Left ventricle myocardium inferior (tissue), 1 donor: Measurements from ENCODE around the gene NHEJ1. TPM values are rescaled to one million over a fixed set of nuclear protein-coding genes. Genes with fewer than 3 reads are reported as not detected.

Experiments used
- DNase-seq: peaks from one replicate; pipeline ENCODE4 v3.0.0-alpha.2; 2020
- H3K27ac ChIP-seq: fragments of 200-600 bp; replicated peaks from 2 replicates; pipeline ENCODE4 v1.8.0; 2021
- H3K27me3 ChIP-seq: fragments of 200-600 bp; 2 replicates; pipeline ENCODE4 v1.8.0; 2021; ENCODE audit warnings: low read depth
- H3K36me3 ChIP-seq: fragments of 200-600 bp; 2 replicates; pipeline ENCODE4 v1.8.0; 2021
- H3K4me1 ChIP-seq: fragments of 200-600 bp; 2 replicates; pipeline ENCODE4 v1.8.0; 2021
- H3K4me3 ChIP-seq: fragments of 200-600 bp; 2 replicates; pipeline ENCODE4 v1.8.0; 2021; ENCODE audit warnings: mild to moderate bottlenecking, moderate library complexity
- H3K9me3 ChIP-seq: fragments of 200-600 bp; replicated peaks from 2 replicates; pipeline ENCODE4 v1.8.0; 2021
- CTCF ChIP-seq: fragments of 200-600 bp; IDR thresholded peaks from 2 replicates; pipeline ENCODE4 v1.8.0; 2021; ENCODE audit warnings: antibody characterized with exemption, mild to moderate bottlenecking, borderline replicate concordance
- intact Hi-C: fragments of 100-400 bp; cut with micrococcal nuclease; formaldehyde crosslinking; loops from one replicate; pipeline ENCODE4 v1.11.0; 2022
- total RNA-seq: library from RNA; stranded (reverse); fragmentation: NEBNext Ultra II Directional; extraction: Animal tissue kit (Norgen Biotek cat#: 25700); gene quantifications from one replicate; pipeline ENCODE4 v1.2.1, GENCODE V29; 2021
- donor health status: DM: no; HTN: yes; CAD: no; lungs with severe emphysema.

NHEJ1 gene
- total RNA-seq, 1 donor from 2014 or later = 6.4 TPM

GRCh38 chr2:219059725-219060682, 100.6 kb downstream of the NHEJ1 start:
- intact Hi-C loops = loop anchor here (5.0 to 10.0 kb wide), 2 partner anchors 65 to 92 kb away; no protein-coding TSS in a partner anchor
- TF ChIP-seq CTCF = no peak
- no peak overlapping the region for H3K27ac ChIP-seq
- no peaks in the 10 kb centered on the region for H3K9me3 ChIP-seq
- no peaks in the 10 kb centered on the region for H3K36me3 ChIP-seq
- peaks cover 97% of the 10 kb centered on the region for H3K27me3 ChIP-seq
- peaks cover 41% of the 10 kb centered on the region for H3K4me1 ChIP-seq
- H3K4me3 ChIP-seq = peak overlapping the region; percentile 55
- DNase-seq = no peak

GRCh38 chr2:219059375-219059724, 101.3 kb downstream of the NHEJ1 start:
- Histone ChIP-seq H3K36me3 (no peaks in the 10 kb centered on the region), H3K4me3 (peak overlapping the region; percentile 55), H3K4me1 (peaks cover 41% of the 10 kb centered on the region), H3K27me3 (peaks cover 99% of the 10 kb centered on the region), H3K27ac (no peak overlapping the region), H3K9me3 (no peaks in the 10 kb centered on the region)
- no peak for DNase-seq
- TF ChIP-seq CTCF = no peak
- intact Hi-C loops = loop anchor here (5.0 kb wide), 1 partner anchor 93 kb away; no protein-coding TSS in a partner anchor

GRCh38 chr2:219058541-219059374, 101.9 kb downstream of the NHEJ1 start:
- intact Hi-C loops = loop anchor here (5.0 kb wide), 1 partner anchor 94 kb away; no protein-coding TSS in a partner anchor
- H3K27me3 ChIP-seq = peaks cover 100% of the 10 kb centered on the region
- DNase-seq = peak; percentile 50
- H3K9me3 ChIP-seq = no peaks in the 10 kb centered on the region
- H3K36me3 ChIP-seq = no peaks in the 10 kb centered on the region
- peaks cover 41% of the 10 kb centered on the region for H3K4me1 ChIP-seq
- H3K27ac ChIP-seq = no peak overlapping the region
- no peak for TF ChIP-seq CTCF
- peak overlapping the region; percentile 55 for H3K4me3 ChIP-seq

GRCh38 chr2:219057709-219058540, 102.7 kb downstream of the NHEJ1 start:
- no peaks in the 10 kb centered on the region for H3K36me3 ChIP-seq
- H3K9me3 ChIP-seq = no peaks in the 10 kb centered on the region
- intact Hi-C loops = loop anchor here (5.0 kb wide), 1 partner anchor 94 kb away; no protein-coding TSS in a partner anchor
- peak; percentile 73 for DNase-seq
- peak overlapping the region; percentile 44 for H3K4me3 ChIP-seq
- H3K27ac ChIP-seq = no peak overlapping the region
- H3K4me1 ChIP-seq = peaks cover 41% of the 10 kb centered on the region
- peak; percentile 99 for TF ChIP-seq CTCF
- peaks cover 100% of the 10 kb centered on the region for H3K27me3 ChIP-seq
